KMS-11 (cell line): ENCODE data around the gene FNBP1.

Source experiments
- H2AFZ ChIP-seq: fragments of 200-600 bp; sonication (generic); 2 replicates; pipeline ENCODE4 v1.6.1; 2016; ENCODE audit warnings: antibody characterized with exemption, mixed run types, low read depth
- H3K27ac ChIP-seq: fragments of 200-600 bp; sonication (generic); 2 replicates; pipeline ENCODE4 v1.6.1; 2016; ENCODE audit warnings: mild to moderate bottlenecking, mixed run types
- H3K27me3 ChIP-seq: fragments of 200-600 bp; sonication (generic); 2 replicates; pipeline ENCODE4 v1.6.1; 2017; ENCODE audit warnings: mild to moderate bottlenecking, low read depth, mixed run types, moderate library complexity; ENCODE audit not compliant: insufficient read depth
- H3K36me3 ChIP-seq: fragments of 200-600 bp; sonication (generic); 2 replicates; pipeline ENCODE4 v1.6.1; 2017; ENCODE audit warnings: mild to moderate bottlenecking, mixed run types; ENCODE audit not compliant: insufficient read depth
- H3K4me1 ChIP-seq: fragments of 200-600 bp; sonication (generic); 2 replicates; pipeline ENCODE4 v1.6.1; 2016; ENCODE audit warnings: mild to moderate bottlenecking, low read depth, mixed run types; ENCODE audit not compliant: poor library complexity, severe bottlenecking
- H3K4me2 ChIP-seq: fragments of 200-600 bp; sonication (generic); 2 replicates; pipeline ENCODE4 v1.7.0; 2016; ENCODE audit warnings: mild to moderate bottlenecking, mixed run types
- H3K4me3 ChIP-seq: fragments of 200-600 bp; sonication (generic); IDR thresholded peaks from 2 replicates; pipeline ENCODE4 v1.6.1; 2017; ENCODE audit warnings: low read depth, low read length, mixed read lengths; ENCODE audit not compliant: insufficient read depth
- H3K79me2 ChIP-seq: fragments of 200-600 bp; sonication (generic); 2 replicates; pipeline ENCODE4 v1.6.1; 2016; ENCODE audit warnings: low read depth, mixed run types; ENCODE audit not compliant: insufficient read depth
- H3K9ac ChIP-seq: fragments of 200-600 bp; sonication (generic); 2 replicates; pipeline ENCODE4 v1.6.1; 2016; ENCODE audit warnings: mild to moderate bottlenecking, mixed run types
- H4K20me1 ChIP-seq: fragments of 200-600 bp; sonication (generic); 2 replicates; pipeline ENCODE4 v1.6.1; 2016; ENCODE audit warnings: mild to moderate bottlenecking, mixed run types; ENCODE audit not compliant: insufficient read depth
- CTCF ChIP-seq: fragments of 200-600 bp; sonication (generic); conservative IDR thresholded peaks from 2 replicates; pipeline ENCODE4 v1.6.1; 2017; ENCODE audit warnings: low read depth, mild to moderate bottlenecking, antibody characterized with exemption, low read length, moderate library complexity, mixed read lengths

The FNBP1 gene

GRCh38 chr9:129898185-129898584 is 144.8 kb downstream of the FNBP1 start:
- H3K27ac ChIP-seq: no peak overlapping the region
- H2AFZ ChIP-seq: no peak overlapping the region
- no peaks in the 10 kb centered on the region for H3K27me3 ChIP-seq
- H4K20me1 ChIP-seq: no peaks in the 10 kb centered on the region
- H3K4me3 ChIP-seq: no peak overlapping the region
- H3K9ac ChIP-seq: no peak overlapping the region
- no peaks in the 10 kb centered on the region for H3K36me3 ChIP-seq
- TF ChIP-seq CTCF: no peak
- H3K4me2 ChIP-seq: no peak overlapping the region
- peaks cover 75% of the 10 kb centered on the region for H3K4me1 ChIP-seq
- no peaks in the 10 kb centered on the region for H3K79me2 ChIP-seq

- Histone ChIP-seq H3K27ac (no peak overlapping the region; the same call in 1 of the 2 replicates), H2AFZ (no peak overlapping the region), H3K27me3 (no peaks in the 10 kb centered on the region), H3K79me2 (no peaks in the 10 kb centered on the region), H4K20me1 (no peaks in the 10 kb centered on the region), H3K4me1 (peaks cover 75% of the 10 kb centered on the region), H3K4me2 (no peak overlapping the region), H3K36me3 (no peaks in the 10 kb centered on the region), H3K9ac (no peak overlapping the region), H3K4me3 (no peak overlapping the region)
- TF ChIP-seq CTCF: no peak
Measured at GRCh38 chr9:129897263-129897662, 145.7 kb downstream of the FNBP1 start.

GRCh38 chr9:129895376-129896268 is 147.4 kb downstream of the FNBP1 start:
- Histone ChIP-seq H2AFZ (no peak overlapping the region), H3K4me1 (peaks cover 75% of the 10 kb centered on the region), H3K9ac (peak overlapping the region; percentile 59; the same call in 1 of the 2 replicates), H4K20me1 (no peaks in the 10 kb centered on the region), H3K27me3 (no peaks in the 10 kb centered on the region), H3K79me2 (no peaks in the 10 kb centered on the region), H3K4me3 (no peak overlapping the region), H3K36me3 (no peaks in the 10 kb centered on the region), H3K27ac (peak overlapping the region; percentile 91), H3K4me2 (peak overlapping the region; percentile 43; the same call in 1 of the 2 replicates)
- TF ChIP-seq CTCF: no peak

GRCh38 chr9:129894120-129894823 is 148.7 kb downstream of the FNBP1 start:
- H3K27me3 ChIP-seq: no peaks in the 10 kb centered on the region
- H3K36me3 ChIP-seq: no peaks in the 10 kb centered on the region
- no peaks in the 10 kb centered on the region for H4K20me1 ChIP-seq
- no peak overlapping the region for H3K4me3 ChIP-seq
- H3K4me2 ChIP-seq: peak overlapping the region; percentile 43
- no peak for TF ChIP-seq CTCF
- no peaks in the 10 kb centered on the region for H3K79me2 ChIP-seq
- H3K9ac ChIP-seq: peak overlapping the region; percentile 59
- H3K27ac ChIP-seq: peak overlapping the region; percentile 91
- H2AFZ ChIP-seq: no peak overlapping the region
- H3K4me1 ChIP-seq: peaks cover 76% of the 10 kb centered on the region
